GM23338 (cell line): ENCODE measurements around the gene KCNMA1. TPM values are rescaled to one million over a fixed set of nuclear protein-coding genes. Genes with fewer than 3 reads are reported as not detected.

Experiments used
- ATAC-seq: fragments of 200-7000 bp; cut with Tn5 transposase; 3 replicates; pipeline ENCODE4 v1.9.1; 2020
- DNase-seq: peaks from one replicate; pipeline ENCODE4 v3.0.0-alpha.2; 2015; ENCODE audit warnings: low spot score
- H2AFZ ChIP-seq: fragments of 200-600 bp; sonication (generic); 2 replicates; pipeline ENCODE4 v1.8.0; 2016; ENCODE audit warnings: antibody characterized with exemption, mild to moderate bottlenecking, moderate library complexity
- H3F3A ChIP-seq: fragments of 200-600 bp; sonication (generic); replicated peaks from 2 replicates; pipeline ENCODE4 v1.8.0; 2017; ENCODE audit warnings: antibody characterized with exemption, mixed run types, low read depth
- H3K27ac ChIP-seq: fragments of 200-600 bp; sonication (generic); 2 replicates; pipeline ENCODE4 v1.6.1; 2016; ENCODE audit warnings: low read depth
- H3K27me3 ChIP-seq: fragments of 200-600 bp; sonication (generic); 2 replicates; pipeline ENCODE4 v1.8.0; 2016; ENCODE audit warnings: mild to moderate bottlenecking, mixed run types, moderate library complexity; ENCODE audit not compliant: insufficient read depth
- H3K36me3 ChIP-seq: fragments of 200-600 bp; sonication (generic); 2 replicates; pipeline ENCODE4 v1.8.0; 2016; ENCODE audit warnings: mild to moderate bottlenecking; ENCODE audit not compliant: insufficient read depth
- H3K4me1 ChIP-seq: fragments of 200-600 bp; sonication (generic); 2 replicates; pipeline ENCODE4 v1.8.0; 2016; ENCODE audit warnings: mild to moderate bottlenecking, moderate library complexity; ENCODE audit not compliant: insufficient read depth
- H3K4me2 ChIP-seq: fragments of 200-600 bp; sonication (generic); 2 replicates; pipeline ENCODE4 v1.7.1; 2017; ENCODE audit warnings: mixed run types
- H3K4me3 ChIP-seq: fragments of 200-600 bp; sonication (generic); 2 replicates; pipeline ENCODE4 v1.6.1; 2016; ENCODE audit warnings: mixed run types
- H3K79me2 ChIP-seq: fragments of 200-600 bp; sonication (generic); replicated peaks from 2 replicates; pipeline ENCODE4 v1.8.0; 2017; ENCODE audit warnings: mild to moderate bottlenecking; ENCODE audit not compliant: insufficient read depth
- H3K9me2 ChIP-seq: fragments of 200-600 bp; sonication (generic); 2 replicates; pipeline ENCODE4 v1.8.0; 2017; ENCODE audit not compliant: insufficient read depth
- H4K20me1 ChIP-seq: fragments of 200-600 bp; sonication (generic); replicated peaks from 2 replicates; pipeline ENCODE4 v1.8.0; 2017; ENCODE audit warnings: mild to moderate bottlenecking; ENCODE audit not compliant: insufficient read depth
- H3K27ac Mint-ChIP-seq: 2 replicates; pipeline ENCODE4 v1.8.0; 2020; ENCODE audit warnings: inconsistent platforms, mild to moderate bottlenecking, moderate library complexity, mixed read lengths
- H3K27me3 Mint-ChIP-seq: 3 replicates; pipeline ENCODE4 v1.8.0; 2022; ENCODE audit warnings: low read depth, mild to moderate bottlenecking, moderate library complexity, mixed read lengths, inconsistent platforms; ENCODE audit not compliant: insufficient read depth, poor library complexity
- H3K36me3 Mint-ChIP-seq: 3 replicates; pipeline ENCODE4 v1.8.0; 2021; ENCODE audit warnings: low read depth, mild to moderate bottlenecking, inconsistent platforms, moderate library complexity, mixed read lengths
- H3K4me1 Mint-ChIP-seq: 3 replicates; pipeline ENCODE4 v1.8.0; 2020; ENCODE audit warnings: mild to moderate bottlenecking, inconsistent platforms, mixed read lengths
- H3K4me3 Mint-ChIP-seq: 3 replicates; pipeline ENCODE4 v1.8.0; 2021; ENCODE audit warnings: moderate library complexity, mild to moderate bottlenecking, inconsistent platforms, mixed read lengths
- H3K9me3 Mint-ChIP-seq: 3 replicates; pipeline ENCODE4 v1.8.0; 2020; ENCODE audit warnings: moderate library complexity, mild to moderate bottlenecking, inconsistent platforms, mixed read lengths
- CREB1 ChIP-seq: fragments of 250-450 bp; sonication (Bioruptor Pico); IDR thresholded peaks from 2 replicates; pipeline ENCODE4 v1.5.0; 2020; ENCODE audit warnings: low read depth, mild to moderate bottlenecking, moderate library complexity
- CTCF ChIP-seq, 2 experiments: fragments of 200-600 bp in 1 of 2; sonication (generic) in 1 of 2; conservative IDR thresholded peaks; 2 replicates each; pipeline versions ENCODE4 v1.5.1 to v1.6.1; 2016 to 2017; ENCODE audit warnings: antibody characterized with exemption in 2 of 2, low read depth in 2 of 2, mild to moderate bottlenecking in 2 of 2, moderate library complexity in 1 of 2
- EZH2 ChIP-seq: fragments of 200-600 bp; sonication (generic); IDR thresholded peaks from one replicate; pipeline ENCODE4 v1.8.0; 2017; ENCODE audit warnings: antibody characterized with exemption, mild to moderate bottlenecking, low read depth; ENCODE audit not compliant: unreplicated experiment
- EZH2phosphoT487 ChIP-seq: fragments of 200-600 bp; sonication (generic); IDR thresholded peaks from one replicate; pipeline ENCODE4 v1.8.1; 2018; ENCODE audit warnings: antibody characterized with exemption; ENCODE audit not compliant: unreplicated experiment
- JUNB ChIP-seq: IDR thresholded peaks from one replicate; pipeline ENCODE4 v1.6.1; 2016; ENCODE audit warnings: antibody characterized with exemption; ENCODE audit not compliant: unreplicated experiment
- POLR2AphosphoS5 ChIP-seq: IDR thresholded peaks from 2 replicates; pipeline ENCODE4 v1.6.1; 2016; ENCODE audit warnings: antibody characterized with exemption, low read depth
- REST ChIP-seq: IDR thresholded peaks from one replicate; pipeline ENCODE4 v1.6.1; 2018; ENCODE audit warnings: antibody characterized with exemption; ENCODE audit not compliant: unreplicated experiment
- ZNF114 ChIP-seq: fragments of 250-450 bp; sonication (Bioruptor Pico); IDR thresholded peaks from 2 replicates; pipeline ENCODE4 v1.5.0; 2020; ENCODE audit warnings: mild to moderate bottlenecking, moderate library complexity
- ZNF331 ChIP-seq: fragments of 250-450 bp; sonication (Bioruptor Pico); IDR thresholded peaks from 2 replicates; pipeline ENCODE4 v1.5.0; 2020; ENCODE audit warnings: low read depth, mild to moderate bottlenecking, moderate library complexity
- polyA plus RNA-seq: library from polyadenylated mRNA; unstranded; fragments of >200 nt; fragmentation: Nextera tagmentation; extraction: Ambion mirVana; gene quantifications from 2 replicates; pipeline ENCODE4 v1.2.1, GENCODE V29; 2016
- total RNA-seq: library from RNA; depleted of rRNA; stranded (reverse); fragments of >200 nt; shearing (Covaris generic); gene quantifications from 2 replicates; pipeline ENCODE4 v1.2.3, GENCODE V29; 2014

Gene KCNMA1
- total and polyA plus RNA-seq, 2 experiments from 2014 or later = 8.2 to 9.0 TPM

- TF ChIP-seq CTCF (conservative IDR thresholded peaks at IDR 0.05; ENCODE audit: low read depth in 2 of 2) (no peak), REST (no peak), EZH2 (no peak)
Measured at GRCh38 chr10:77086081-77086480, 551.5 kb downstream of the KCNMA1 start (continued).

DNA sequence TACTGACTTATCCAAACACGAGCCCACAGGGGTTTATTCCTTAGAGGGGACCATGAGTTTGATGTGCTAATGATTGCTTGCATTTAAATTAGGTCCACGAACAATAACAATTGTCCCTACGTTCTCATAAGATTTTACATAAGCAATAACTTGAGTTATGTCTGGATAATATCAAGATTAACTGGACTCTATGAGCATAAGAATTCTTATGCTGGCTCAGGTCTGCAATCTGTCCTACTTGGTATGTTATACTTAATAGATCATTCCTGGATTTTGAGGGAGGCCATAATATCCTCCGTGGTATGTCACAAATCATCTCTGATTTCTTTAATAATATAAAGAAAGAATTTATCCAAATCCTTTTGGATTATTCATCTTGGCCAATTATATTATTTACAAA, 552.3 kb downstream of the KCNMA1 start:
- Histone ChIP-seq H3K27ac (no peak overlapping the region), H3K27me3 (no peaks in the 10 kb centered on the region), H3K9me2 (peaks cover 10% of the 10 kb centered on the region; the same call in 1 of the 2 replicates), H4K20me1 (no peaks in the 10 kb centered on the region), H3K79me2 (no peaks in the 10 kb centered on the region), H3F3A (no peaks in the 10 kb centered on the region), H3K4me3 (no peak overlapping the region), H3K4me2 (no peak overlapping the region), H2AFZ (no peak overlapping the region), H3K36me3 (no peaks in the 10 kb centered on the region), H3K4me1 (peaks cover 25% of the 10 kb centered on the region)
- Mint-ChIP-seq H3K4me1 (peaks cover 43% of the 10 kb centered on the region), H3K27me3 (peaks cover 8% of the 10 kb centered on the region), H3K27ac (no peak overlapping the region), H3K9me3 (no peaks in the 10 kb centered on the region), H3K36me3 (no peaks in the 10 kb centered on the region), H3K4me3 (no peak overlapping the region)
- TF ChIP-seq ZNF331 (CRISPR knock-in tag) (no peak), EZH2phosphoT487 (no peak), POLR2AphosphoS5 (no peak), ZNF114 (no peak), JUNB (no peak), CREB1 (CRISPR knock-in tag) (no peak), REST (no peak)
- DNase-seq (no peak), ATAC-seq (no peak)
